Activated CD8-positive, alpha-beta memory T cell treated with anti-CD3 and anti-CD28 coated beads, Interleukin-2, amount 10 ng/mL, durations not matched to agents 7 days and 5 days (primary cell): ENCODE measurements around the gene NCKAP5. TPM values are rescaled to one million over a fixed set of nuclear protein-coding genes. Genes with fewer than 3 reads are reported as not detected.

ENCODE experiments used
- ATAC-seq: fragments of 150-1000 bp; cut with Tn5 transposase; one replicate; pipeline ENCODE4 v1.10.0; 2021; ENCODE audit warnings: moderate library complexity
- CTCF ChIA-PET: fragments of 350-600 bp; sonication (Branson Sonifier 250); formaldehyde crosslinking; loops from one replicate; lab custom pipeline; 2021; ENCODE audit warnings: antibody characterized with exemption; lab: Charles Lee
- DNase-seq: peaks from one replicate; pipeline ENCODE4 v3.0.0-alpha.2; 2020
- H3K27ac Mint-ChIP-seq: one replicate; pipeline ENCODE4 v1.8.0; 2021; ENCODE audit warnings: mild to moderate bottlenecking, mixed read lengths
- H3K27me3 Mint-ChIP-seq: one replicate; pipeline ENCODE4 v1.8.0; 2021; ENCODE audit warnings: mixed read lengths
- H3K36me3 Mint-ChIP-seq: one replicate; pipeline ENCODE4 v1.8.0; 2021; ENCODE audit warnings: mild to moderate bottlenecking, mixed read lengths
- H3K4me1 Mint-ChIP-seq: one replicate; pipeline ENCODE4 v1.8.0; 2021; ENCODE audit warnings: mixed read lengths
- H3K4me3 Mint-ChIP-seq: one replicate; pipeline ENCODE4 v1.8.0; 2021; ENCODE audit warnings: mild to moderate bottlenecking, moderate library complexity, mixed read lengths
- H3K9me3 Mint-ChIP-seq: one replicate; pipeline ENCODE4 v1.8.0; 2022; ENCODE audit warnings: low read depth, mixed read lengths
- total RNA-seq, 2 experiments: library from RNA; stranded (reverse); gene quantifications; one replicate each; pipeline ENCODE4 v1.2.3, GENCODE V29; 2021

The NCKAP5 gene
- total RNA-seq, 2 experiments from 2014 or later: not detected

GRCh38 chr2:132747046-132747445 is 821.2 kb downstream of the NCKAP5 start:
- Mint-ChIP-seq H3K27ac (no peak overlapping the region), H3K36me3 (no peaks in the 10 kb centered on the region), H3K4me1 (no peaks in the 10 kb centered on the region), H3K9me3 (peaks cover 2% of the 10 kb centered on the region), H3K27me3 (no peaks in the 10 kb centered on the region), H3K4me3 (no peak overlapping the region)
- CTCF ChIA-PET: no interaction called here
- ATAC-seq (no peak), DNase-seq (no peak)

- ATAC-seq: no peak
- H3K27me3 Mint-ChIP-seq: no peaks in the 10 kb centered on the region
- H3K27ac Mint-ChIP-seq: no peak overlapping the region
- H3K4me1 Mint-ChIP-seq: no peaks in the 10 kb centered on the region
- peaks cover 2% of the 10 kb centered on the region for H3K9me3 Mint-ChIP-seq
- H3K4me3 Mint-ChIP-seq: no peak overlapping the region
- CTCF ChIA-PET: no interaction called here
- no peaks in the 10 kb centered on the region for H3K36me3 Mint-ChIP-seq
- DNase-seq: no peak
Observed at GRCh38 chr2:132741754-132742153, 826.5 kb downstream of the NCKAP5 start.

- Mint-ChIP-seq H3K27ac (no peak overlapping the region), H3K4me3 (no peak overlapping the region), H3K4me1 (no peaks in the 10 kb centered on the region), H3K36me3 (no peaks in the 10 kb centered on the region), H3K27me3 (no peaks in the 10 kb centered on the region), H3K9me3 (peaks cover 2% of the 10 kb centered on the region)
- DNase-seq: no peak
- no peak for ATAC-seq
- CTCF ChIA-PET: no interaction called here
Observed at GRCh38 chr2:132740081-132740720, 828.1 kb downstream of the NCKAP5 start.

GRCh38 chr2:132738223-132738622 is 830.0 kb downstream of the NCKAP5 start:
- no peak for ATAC-seq
- no peak for DNase-seq
- Mint-ChIP-seq H3K36me3 (no peaks in the 10 kb centered on the region), H3K4me1 (no peaks in the 10 kb centered on the region), H3K27ac (no peak overlapping the region), H3K9me3 (peaks cover 2% of the 10 kb centered on the region), H3K4me3 (no peak overlapping the region), H3K27me3 (no peaks in the 10 kb centered on the region)
- CTCF ChIA-PET: no interaction called here

- CTCF ChIA-PET: no interaction called here
- H3K4me3 Mint-ChIP-seq: no peak overlapping the region
Observed at GRCh38 chr2:132736059-132736458, 832.2 kb downstream of the NCKAP5 start.

GRCh38 chr2:132734961-132735360 is 833.3 kb downstream of the NCKAP5 start:
- DNase-seq: no peak
- no peak for ATAC-seq
- H3K27me3 Mint-ChIP-seq: no peaks in the 10 kb centered on the region
- H3K36me3 Mint-ChIP-seq: no peaks in the 10 kb centered on the region
- H3K27ac Mint-ChIP-seq: no peak overlapping the region
- no peaks in the 10 kb centered on the region for H3K4me1 Mint-ChIP-seq
- H3K9me3 Mint-ChIP-seq: peaks cover 2% of the 10 kb centered on the region
- no peak overlapping the region for H3K4me3 Mint-ChIP-seq
- CTCF ChIA-PET: no interaction called here

More at GRCh38 chr2:132736059-132736458, 832.2 kb downstream of the NCKAP5 start:
- Mint-ChIP-seq H3K27me3 (no peaks in the 10 kb centered on the region), H3K9me3 (peaks cover 2% of the 10 kb centered on the region), H3K4me1 (no peaks in the 10 kb centered on the region), H3K36me3 (no peaks in the 10 kb centered on the region), H3K27ac (no peak overlapping the region)
- no peak for DNase-seq
- ATAC-seq: no peak

- H3K36me3 Mint-ChIP-seq: no peaks in the 10 kb centered on the region
- H3K4me1 Mint-ChIP-seq: no peaks in the 10 kb centered on the region
- no peak overlapping the region for H3K4me3 Mint-ChIP-seq
- no peaks in the 10 kb centered on the region for H3K9me3 Mint-ChIP-seq
- no peak for ATAC-seq
- no peak overlapping the region for H3K27ac Mint-ChIP-seq
- DNase-seq: no peak
- no peaks in the 10 kb centered on the region for H3K27me3 Mint-ChIP-seq
- CTCF ChIA-PET: no interaction called here
Observed at GRCh38 chr2:132733094-132733493, 835.2 kb downstream of the NCKAP5 start.

- Mint-ChIP-seq H3K9me3 (no peaks in the 10 kb centered on the region), H3K4me3 (no peak overlapping the region), H3K27ac (no peak overlapping the region), H3K36me3 (no peaks in the 10 kb centered on the region), H3K27me3 (no peaks in the 10 kb centered on the region), H3K4me1 (no peaks in the 10 kb centered on the region)
- CTCF ChIA-PET: no interaction called here
- ATAC-seq (no peak), DNase-seq (no peak)
Observed at GRCh38 chr2:132732694-132733093, 835.6 kb downstream of the NCKAP5 start.

GRCh38 chr2:132731441-132731840 is 836.8 kb downstream of the NCKAP5 start:
- no peaks in the 10 kb centered on the region for H3K36me3 Mint-ChIP-seq
- ATAC-seq: no peak
- H3K9me3 Mint-ChIP-seq: no peaks in the 10 kb centered on the region
- no peak overlapping the region for H3K4me3 Mint-ChIP-seq
- CTCF ChIA-PET: no interaction called here
- no peaks in the 10 kb centered on the region for H3K27me3 Mint-ChIP-seq
- H3K4me1 Mint-ChIP-seq: no peaks in the 10 kb centered on the region
- no peak for DNase-seq
- no peak overlapping the region for H3K27ac Mint-ChIP-seq

- CTCF ChIA-PET: no interaction called here
- H3K4me1 Mint-ChIP-seq: no peaks in the 10 kb centered on the region
- no peak overlapping the region for H3K4me3 Mint-ChIP-seq
- no peaks in the 10 kb centered on the region for H3K27me3 Mint-ChIP-seq
- no peak for ATAC-seq
- no peaks in the 10 kb centered on the region for H3K9me3 Mint-ChIP-seq
- no peak overlapping the region for H3K27ac Mint-ChIP-seq
- H3K36me3 Mint-ChIP-seq: no peaks in the 10 kb centered on the region
- no peak for DNase-seq
Observed at GRCh38 chr2:132730611-132731010, 837.7 kb downstream of the NCKAP5 start.

GRCh38 chr2:132729522-132729921 is 838.7 kb downstream of the NCKAP5 start:
- H3K27ac Mint-ChIP-seq: no peak overlapping the region
- CTCF ChIA-PET: no interaction called here
- no peak for ATAC-seq
- H3K4me3 Mint-ChIP-seq: no peak overlapping the region
- H3K9me3 Mint-ChIP-seq: no peaks in the 10 kb centered on the region
- DNase-seq: no peak
- no peaks in the 10 kb centered on the region for H3K36me3 Mint-ChIP-seq
- no peaks in the 10 kb centered on the region for H3K27me3 Mint-ChIP-seq
- H3K4me1 Mint-ChIP-seq: no peaks in the 10 kb centered on the region

GRCh38 chr2:132726155-132726554 is 842.1 kb downstream of the NCKAP5 start:
- no peak for ATAC-seq
- CTCF ChIA-PET: no interaction called here
- Mint-ChIP-seq H3K27me3 (no peaks in the 10 kb centered on the region), H3K27ac (no peak overlapping the region), H3K4me1 (no peaks in the 10 kb centered on the region), H3K4me3 (no peak overlapping the region), H3K36me3 (no peaks in the 10 kb centered on the region), H3K9me3 (peaks cover 3% of the 10 kb centered on the region)
- DNase-seq: no peak

- ATAC-seq (no peak), DNase-seq (no peak)
- no peak overlapping the region for H3K27ac Mint-ChIP-seq
- H3K27me3 Mint-ChIP-seq: no peaks in the 10 kb centered on the region
- H3K36me3 Mint-ChIP-seq: no peaks in the 10 kb centered on the region
- H3K4me3 Mint-ChIP-seq: no peak overlapping the region
- CTCF ChIA-PET: no interaction called here
- no peaks in the 10 kb centered on the region for H3K4me1 Mint-ChIP-seq
- H3K9me3 Mint-ChIP-seq: peaks cover 3% of the 10 kb centered on the region
Observed at GRCh38 chr2:132725748-132726147, 842.5 kb downstream of the NCKAP5 start.

- Mint-ChIP-seq H3K36me3 (no peaks in the 10 kb centered on the region), H3K4me1 (no peaks in the 10 kb centered on the region), H3K27me3 (no peaks in the 10 kb centered on the region), H3K27ac (no peak overlapping the region), H3K9me3 (peaks cover 3% of the 10 kb centered on the region), H3K4me3 (no peak overlapping the region)
- DNase-seq: no peak
- ATAC-seq: no peak
- CTCF ChIA-PET: no interaction called here
Observed at GRCh38 chr2:132725148-132725547, 843.1 kb downstream of the NCKAP5 start.

GRCh38 chr2:132721938-132722337 is 846.3 kb downstream of the NCKAP5 start:
- H3K9me3 Mint-ChIP-seq: peaks cover 3% of the 10 kb centered on the region
- no peak for ATAC-seq
- CTCF ChIA-PET: no interaction called here

More at GRCh38 chr2:132721938-132722337, 846.3 kb downstream of the NCKAP5 start:
- H3K27me3 Mint-ChIP-seq: no peaks in the 10 kb centered on the region
- no peak overlapping the region for H3K27ac Mint-ChIP-seq
- DNase-seq: no peak
- H3K4me1 Mint-ChIP-seq: no peaks in the 10 kb centered on the region
- no peaks in the 10 kb centered on the region for H3K36me3 Mint-ChIP-seq
- no peak overlapping the region for H3K4me3 Mint-ChIP-seq
